Inflammatory macrophage treated with lipopolysaccharide for 4 hours (primary cell): Measurements from ENCODE around the gene ACSS1.
A peak's percentile ranks its signal among the peaks of the same experiment; 100 is the strongest.
"Not testable (repeated sequence)": the region's sequence is repeated elsewhere in the genome, so short reads cannot be mapped to it uniquely, and the experiment has no call there.

Experiments used
- DNase-seq: peaks from one replicate; pipeline ENCODE4 v3.0.0-alpha.2; 2020

ACSS1 gene

DNA sequence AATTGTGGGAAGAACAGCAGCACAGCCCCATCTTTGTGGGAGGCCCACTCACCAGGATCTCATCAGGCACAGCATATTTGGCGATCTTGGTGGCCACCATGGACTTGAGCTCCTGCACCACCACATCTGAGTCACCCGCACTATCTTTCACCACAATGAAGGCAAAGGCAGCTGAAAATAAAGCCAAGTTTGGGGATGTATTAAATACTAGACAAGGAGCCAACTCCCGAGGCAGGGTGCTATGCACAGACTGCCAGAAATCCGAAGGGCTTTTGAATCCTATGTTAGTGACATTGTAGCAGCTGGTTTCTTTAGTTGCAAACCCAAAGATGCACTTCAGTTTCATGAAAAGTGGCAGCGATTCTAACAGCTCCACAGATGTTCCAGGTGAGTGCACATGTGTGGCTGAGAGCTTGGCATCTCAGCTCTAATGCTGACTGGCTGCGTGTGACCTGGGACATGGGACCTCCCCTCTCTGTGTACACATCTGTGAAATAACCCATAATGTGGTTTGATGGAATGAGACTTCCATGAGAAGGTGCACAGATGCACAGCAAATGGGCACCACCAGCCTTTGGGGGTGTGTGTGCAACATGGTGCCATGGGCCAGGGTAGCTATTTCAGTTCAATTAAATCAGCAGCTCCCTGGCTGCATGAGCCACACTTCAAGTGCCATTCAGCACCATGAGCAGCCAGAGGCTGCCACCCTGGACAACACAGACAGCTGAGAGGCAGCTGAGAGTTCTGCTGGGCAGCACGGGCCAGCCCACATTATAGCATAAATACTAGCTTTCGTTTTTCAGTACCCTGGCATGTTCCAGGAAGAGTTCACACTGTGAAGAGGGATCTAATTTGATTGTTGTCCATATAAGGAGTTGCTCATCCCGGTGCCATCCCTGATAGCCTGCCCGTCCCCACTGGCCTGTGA is 48.5 kb downstream of the ACSS1 start:
- DNase-seq = no peak

DNA sequence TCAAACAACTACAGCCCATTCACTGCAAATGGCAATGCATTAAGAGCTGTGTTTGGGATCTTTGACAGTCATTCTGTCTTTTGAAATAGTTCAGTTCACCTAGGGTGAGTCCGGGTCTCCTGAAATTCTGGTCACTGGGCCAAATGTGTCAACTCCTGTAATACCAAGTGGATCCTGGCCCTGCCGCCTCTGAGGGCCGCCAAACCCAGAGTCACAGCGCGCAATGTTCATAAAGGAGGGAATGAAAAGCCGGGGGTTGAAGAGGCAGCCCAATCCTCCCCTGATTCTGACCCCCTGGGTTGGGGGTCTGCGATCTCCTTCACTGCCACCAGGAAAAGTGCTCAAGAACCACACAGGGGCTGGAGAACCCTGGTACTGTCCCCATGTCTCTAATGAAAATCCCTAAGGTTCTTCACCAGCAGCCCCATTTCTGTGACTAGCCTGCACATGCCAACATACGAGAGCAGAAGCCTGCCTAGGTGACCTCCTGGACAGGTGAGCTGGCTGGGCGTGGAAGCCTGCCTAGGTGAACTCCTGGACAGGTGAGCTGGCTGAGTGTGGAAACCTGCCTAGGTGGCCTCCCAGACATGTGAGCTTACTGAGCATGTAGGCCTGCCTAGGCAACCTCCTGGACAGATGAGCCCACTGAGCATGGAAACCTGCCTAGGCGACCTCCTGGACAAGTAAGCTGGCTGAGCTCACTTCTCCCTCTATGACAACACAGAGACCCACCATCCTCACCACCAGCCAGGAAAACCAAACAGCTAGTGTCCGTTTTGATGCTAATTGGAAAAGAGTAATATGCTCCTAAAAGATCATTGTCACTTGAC is 49.3 kb downstream of the ACSS1 start:
- no peak for DNase-seq

DNA sequence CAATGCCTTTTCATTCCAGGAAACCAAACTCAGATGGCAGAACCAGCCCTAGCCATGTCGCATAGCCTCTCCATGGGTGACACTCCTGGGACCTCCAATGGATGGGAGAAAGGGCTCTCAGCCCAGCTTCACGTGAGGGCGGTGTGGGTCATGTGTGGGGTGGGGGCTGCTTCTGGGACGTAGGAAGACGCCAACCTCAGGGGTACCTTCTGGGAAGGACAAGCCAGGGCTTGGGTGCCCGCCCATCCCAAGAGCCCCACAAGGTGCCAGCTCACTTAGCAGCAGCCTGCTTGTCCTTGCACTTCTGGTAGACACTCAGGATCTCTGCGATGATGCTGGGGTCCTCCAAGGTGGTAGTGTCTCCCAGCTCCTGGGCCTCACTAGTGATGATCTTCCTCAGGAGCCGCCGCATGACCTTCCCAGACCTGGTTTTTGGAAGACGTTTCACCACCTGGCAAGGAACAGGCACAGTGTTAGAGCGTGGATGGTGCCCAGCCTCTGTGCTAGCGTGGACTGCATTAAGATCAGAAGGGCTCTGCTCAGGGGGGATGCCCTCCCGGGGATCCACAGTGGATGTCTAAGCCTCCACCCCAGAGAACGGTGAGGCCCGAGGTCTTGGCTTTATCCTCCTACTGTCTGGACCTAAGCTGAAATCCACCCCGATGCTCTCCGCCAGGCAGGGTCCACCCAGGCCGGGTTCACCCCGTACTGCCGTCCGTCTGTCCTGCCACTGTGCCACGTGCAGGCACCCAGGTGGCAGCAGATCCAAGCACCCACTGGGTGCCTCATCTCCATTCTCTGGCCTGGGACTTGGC is 50.2 kb downstream of the ACSS1 start:
- no peak for DNase-seq

DNA sequence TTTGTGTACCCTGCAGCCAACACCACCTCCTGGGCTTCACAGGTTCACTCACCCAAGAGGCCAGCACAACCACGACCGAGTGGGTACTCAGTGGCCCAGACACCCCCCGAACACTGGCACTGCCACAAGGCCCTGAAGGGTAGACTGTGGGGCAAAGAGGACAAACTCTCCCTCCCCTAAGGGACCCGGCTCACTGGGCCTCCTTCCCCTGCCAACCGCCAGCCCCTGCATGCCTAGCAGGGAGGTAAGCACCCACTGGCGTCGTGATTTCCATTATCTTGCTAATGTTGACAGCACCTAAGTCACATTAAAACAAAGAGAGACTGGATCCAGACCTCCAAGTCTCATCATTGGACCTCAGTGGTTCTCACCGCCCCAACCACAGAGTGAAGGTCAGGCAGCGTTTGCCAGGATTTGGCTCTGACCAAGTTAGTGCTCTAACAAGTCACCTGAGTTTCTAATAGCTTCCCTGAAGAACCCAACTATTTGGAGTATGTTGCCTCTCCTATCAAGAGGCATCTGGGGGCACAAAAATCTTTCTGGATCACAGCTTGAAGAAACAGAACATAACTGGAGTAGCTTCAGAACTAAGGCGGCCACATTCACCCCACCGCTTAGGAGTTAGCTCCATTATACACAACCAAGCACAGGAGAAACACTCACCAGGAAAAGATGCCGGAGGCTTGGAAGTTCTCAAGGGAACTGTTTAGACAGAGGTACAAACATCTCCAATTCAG is 51.3 kb downstream of the ACSS1 start:
- DNase-seq = no peak

DNA sequence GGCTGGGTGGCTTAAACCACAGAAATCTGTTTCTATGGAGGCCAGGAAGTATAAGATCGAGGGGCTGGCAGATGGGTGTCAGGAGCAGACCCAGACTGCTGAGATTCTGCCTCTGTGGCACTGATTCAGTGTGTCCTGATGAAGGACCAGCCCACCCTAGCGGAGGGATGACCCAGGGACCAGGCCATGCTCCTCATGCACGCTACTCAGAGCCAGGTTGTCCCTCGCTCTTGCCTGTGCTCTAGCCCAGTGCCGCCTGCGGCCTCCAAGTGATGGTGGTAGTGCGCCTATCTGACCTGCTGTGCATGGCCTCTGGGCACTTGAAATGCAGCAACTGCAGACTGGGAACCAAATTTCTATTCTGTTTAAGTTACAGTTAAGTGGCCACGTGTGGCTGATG is 52.3 kb downstream of the ACSS1 start:
- no peak for DNase-seq

DNA sequence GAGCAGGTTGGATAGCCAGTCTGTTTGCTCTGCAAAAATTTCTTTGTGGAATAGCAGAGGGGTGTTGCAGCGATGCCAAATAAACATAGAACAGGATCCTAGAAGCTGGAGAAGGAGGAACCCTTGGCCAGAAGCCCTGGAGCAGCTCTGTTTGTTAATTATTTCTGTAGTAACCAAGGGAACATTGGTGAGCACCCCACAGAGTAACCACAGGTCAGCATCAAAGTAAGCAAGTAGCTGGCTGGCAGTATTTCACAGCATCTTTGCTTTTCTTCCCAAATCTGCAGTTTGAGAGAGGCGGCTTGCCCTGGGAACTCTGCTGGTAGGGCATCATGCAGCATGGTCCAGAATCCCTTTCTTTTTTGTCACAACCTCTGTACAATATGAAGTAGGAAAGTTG is 52.7 kb downstream of the ACSS1 start:
- DNase-seq = no peak

DNA sequence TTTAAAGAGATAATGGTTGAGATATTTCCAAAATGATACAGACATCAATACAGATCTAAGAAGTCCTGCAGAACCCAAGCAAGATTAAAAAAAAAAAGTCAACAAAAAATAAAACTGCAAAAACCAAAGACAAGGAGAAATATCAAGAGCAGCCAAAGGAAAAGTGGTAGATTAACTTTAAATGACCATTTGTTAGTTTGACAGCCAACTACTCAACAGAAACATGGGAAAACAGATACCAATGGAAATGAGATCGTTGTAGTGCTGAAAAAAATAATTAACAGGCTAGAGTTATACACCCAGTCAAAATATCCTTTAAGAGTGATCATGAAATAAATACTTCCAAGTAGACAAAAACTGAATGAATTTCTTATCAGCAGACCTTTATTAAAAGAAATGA is 54.9 kb downstream of the ACSS1 start:
- no peak for DNase-seq

DNA sequence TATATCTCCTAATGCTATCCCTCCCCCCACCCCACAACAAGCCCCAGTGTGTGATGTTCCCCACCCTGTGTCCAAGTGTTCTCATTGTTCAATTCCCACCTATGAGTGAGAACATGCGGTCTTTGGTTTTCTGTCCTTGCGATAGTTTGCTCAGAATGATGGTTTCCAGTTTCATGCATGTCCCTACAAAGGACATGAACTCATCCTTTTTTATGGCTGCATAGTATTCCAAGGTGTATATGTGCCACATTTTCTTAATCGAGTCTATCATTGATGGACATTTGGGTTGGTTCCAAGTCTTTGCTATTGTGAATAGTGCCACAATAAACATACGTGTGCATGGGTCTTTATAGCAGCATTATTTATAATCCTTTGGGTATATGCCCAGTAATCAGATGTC is 56.6 kb downstream of the ACSS1 start:
- DNase-seq = not testable (repeated sequence)

DNA sequence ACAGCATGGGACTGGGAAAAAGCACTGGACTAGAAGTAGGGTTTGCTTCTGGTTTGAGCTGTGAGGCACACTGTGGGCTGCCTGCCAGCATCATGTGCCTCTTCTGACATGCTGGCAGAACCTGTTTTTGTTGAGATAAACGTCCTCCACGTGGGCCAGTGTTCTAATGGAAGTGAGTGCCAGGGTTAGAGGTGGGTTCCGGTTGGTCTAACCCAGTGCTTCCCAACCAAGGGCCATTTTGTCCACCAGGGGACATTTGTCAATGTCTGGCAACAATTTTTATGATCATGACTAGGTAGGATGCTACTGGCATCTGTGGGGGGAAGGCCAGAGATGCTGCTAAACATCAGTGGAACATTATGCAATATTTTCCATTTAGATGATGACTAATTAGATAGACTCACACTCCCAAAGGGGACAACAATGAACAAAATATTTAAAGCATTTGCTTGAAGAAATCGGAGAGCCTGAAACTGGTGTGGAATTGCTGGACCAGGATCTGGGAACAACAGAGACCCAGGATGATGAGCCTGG is 57.6 kb downstream of the ACSS1 start:
- DNase-seq = no peak

DNA sequence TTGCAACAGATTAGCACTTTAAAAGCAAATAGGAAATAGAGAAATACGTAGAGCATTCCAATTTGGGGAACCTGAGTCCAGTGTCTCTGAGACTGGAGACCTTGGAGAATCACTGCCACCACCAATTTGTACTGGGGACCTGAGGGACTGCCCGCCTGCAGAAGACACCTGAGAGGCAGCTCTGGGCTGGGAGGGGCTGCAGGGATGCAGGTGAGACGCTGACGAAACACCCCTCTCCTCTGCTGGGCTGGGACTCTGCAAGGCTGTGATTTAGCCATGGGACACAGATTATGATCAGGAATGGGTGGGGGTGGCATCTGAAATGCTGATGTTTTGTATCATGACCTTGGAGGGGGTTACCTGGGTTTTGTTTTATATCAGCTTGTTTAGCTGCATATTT is 58.4 kb downstream of the ACSS1 start:
- DNase-seq = no peak

DNA sequence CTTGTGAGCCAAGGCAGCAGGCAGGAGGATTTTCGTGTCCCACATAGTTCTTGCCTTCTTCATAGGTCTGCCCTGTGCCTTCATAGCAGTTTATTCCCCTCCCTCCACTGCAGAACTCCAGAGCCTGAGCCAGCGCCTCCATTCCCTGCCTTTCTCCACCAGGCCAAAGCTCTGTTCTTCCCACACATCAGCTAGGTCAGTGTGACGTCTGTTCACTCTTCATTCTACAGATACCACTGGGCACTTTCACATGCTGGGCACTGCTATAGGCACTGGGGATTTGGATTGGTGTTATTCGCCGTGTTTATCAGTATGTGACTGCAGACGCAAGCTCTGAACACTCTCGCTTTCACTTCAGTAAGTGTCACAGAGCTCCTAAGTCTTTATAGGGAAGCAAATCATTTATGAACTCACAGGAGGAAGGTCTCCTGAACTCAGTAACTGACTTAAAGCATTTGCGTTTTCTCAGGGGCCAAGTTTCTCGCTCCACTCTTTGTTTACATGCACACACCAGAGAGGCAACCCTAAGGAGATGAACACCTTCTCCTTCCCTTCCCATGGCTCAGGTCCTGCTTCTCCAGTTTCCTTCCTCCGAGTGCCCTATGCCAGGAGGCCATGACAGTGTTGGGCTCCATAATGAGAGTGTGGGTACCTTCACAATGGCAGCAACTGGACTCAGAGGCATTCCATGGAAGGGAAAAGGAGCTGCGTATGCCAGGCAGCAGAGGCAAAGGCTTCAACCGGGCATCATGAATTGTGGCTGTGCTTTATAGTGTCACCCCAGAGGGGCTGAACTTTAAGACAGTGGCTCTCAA is 59.1 kb downstream of the ACSS1 start:
- DNase-seq = no peak

DNA sequence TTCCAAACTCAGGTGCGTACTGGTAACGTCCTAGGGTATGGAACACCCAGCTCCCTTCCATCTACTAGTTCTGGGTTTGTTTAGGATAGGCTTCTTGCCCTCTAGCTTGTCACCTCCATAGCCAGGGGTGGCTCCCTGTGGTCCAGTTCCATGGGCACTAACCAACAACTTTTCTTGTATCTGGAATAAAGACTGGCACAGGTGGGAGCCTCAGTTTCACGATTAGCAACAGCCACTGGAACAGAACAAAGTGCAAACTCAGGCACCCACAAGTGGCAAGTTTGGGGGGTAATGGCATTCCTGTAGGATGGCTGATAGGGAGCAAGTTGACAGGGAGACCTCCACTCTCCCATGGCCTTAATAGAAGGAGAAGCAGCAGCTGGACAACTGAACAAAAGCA is 59.8 kb downstream of the ACSS1 start:
- no peak for DNase-seq

DNA sequence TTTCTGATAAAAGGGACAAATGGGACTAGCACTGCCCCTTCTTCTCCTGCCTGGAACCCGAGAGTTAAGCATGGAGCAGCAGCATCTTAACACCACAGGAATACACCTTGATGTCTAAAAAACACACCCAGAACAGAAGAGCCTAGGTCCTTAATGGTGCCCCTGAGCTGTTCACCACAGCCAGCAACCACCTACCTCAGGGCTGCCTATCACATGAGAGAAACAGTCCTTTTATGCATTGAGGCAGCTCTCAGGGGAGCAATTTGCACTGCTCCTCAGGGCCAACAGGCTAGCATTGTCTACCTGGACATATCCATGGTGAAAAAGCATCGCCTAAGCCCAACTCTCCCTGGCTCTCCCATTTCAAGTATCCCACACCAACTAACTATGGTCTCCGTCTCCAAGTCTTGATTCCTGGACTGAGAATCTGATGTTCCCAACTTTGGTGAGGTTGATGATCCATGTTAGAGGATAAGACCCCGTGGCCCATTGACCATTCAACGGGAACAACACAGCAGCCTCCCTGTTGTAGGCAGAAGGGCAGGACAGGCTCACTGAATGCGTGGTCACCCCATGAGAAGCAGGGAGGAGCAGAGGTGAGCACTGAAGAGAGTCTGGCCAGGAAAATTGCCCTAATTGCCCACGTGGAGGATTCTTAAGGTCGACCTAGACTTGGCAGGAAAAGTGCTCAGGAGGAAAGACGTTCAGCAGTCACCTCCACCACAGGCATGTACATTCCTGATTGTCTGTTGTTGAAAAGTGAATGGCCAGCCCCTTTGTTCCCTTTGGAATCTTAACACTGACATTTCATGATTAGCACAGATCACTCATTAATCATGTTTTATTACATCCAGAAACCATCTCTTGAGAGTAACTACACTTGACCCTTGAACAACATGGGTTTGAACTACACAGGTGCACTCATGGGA is 61.2 kb downstream of the ACSS1 start:
- no peak for DNase-seq

DNA sequence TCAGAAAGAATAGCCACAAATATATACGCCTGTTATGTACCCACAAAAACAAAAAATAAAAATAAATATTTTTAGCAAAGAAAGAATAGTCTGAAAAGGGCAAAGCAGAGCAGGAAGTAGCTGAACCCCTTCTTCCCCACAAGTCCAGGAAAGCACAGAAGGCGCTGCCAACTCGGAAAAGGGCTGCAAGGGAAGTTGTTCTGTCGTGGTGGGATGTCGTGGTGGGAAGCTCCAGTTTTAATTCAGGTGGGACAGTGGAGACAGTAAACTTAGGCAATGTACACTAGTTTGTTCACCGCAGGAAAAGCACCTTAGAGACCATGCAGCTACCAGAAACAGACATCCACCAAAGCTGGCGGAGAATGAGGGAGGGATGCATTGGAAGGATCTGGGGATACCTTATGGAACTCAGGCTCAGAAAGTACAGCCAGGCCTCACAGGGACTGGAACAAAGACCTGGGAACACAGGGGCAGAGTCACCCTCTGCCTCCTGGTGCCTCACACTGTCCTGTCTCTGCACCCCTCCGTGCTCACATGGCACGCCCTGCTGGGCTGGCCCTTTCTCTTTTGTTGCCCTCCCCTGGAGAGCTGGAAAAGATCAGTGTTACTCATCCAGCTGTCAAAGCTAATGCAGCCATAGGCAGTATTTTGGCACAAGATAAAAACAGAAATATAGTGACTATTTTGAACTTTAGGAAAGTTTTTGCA is 62.0 kb downstream of the ACSS1 start:
- DNase-seq = no peak

DNA sequence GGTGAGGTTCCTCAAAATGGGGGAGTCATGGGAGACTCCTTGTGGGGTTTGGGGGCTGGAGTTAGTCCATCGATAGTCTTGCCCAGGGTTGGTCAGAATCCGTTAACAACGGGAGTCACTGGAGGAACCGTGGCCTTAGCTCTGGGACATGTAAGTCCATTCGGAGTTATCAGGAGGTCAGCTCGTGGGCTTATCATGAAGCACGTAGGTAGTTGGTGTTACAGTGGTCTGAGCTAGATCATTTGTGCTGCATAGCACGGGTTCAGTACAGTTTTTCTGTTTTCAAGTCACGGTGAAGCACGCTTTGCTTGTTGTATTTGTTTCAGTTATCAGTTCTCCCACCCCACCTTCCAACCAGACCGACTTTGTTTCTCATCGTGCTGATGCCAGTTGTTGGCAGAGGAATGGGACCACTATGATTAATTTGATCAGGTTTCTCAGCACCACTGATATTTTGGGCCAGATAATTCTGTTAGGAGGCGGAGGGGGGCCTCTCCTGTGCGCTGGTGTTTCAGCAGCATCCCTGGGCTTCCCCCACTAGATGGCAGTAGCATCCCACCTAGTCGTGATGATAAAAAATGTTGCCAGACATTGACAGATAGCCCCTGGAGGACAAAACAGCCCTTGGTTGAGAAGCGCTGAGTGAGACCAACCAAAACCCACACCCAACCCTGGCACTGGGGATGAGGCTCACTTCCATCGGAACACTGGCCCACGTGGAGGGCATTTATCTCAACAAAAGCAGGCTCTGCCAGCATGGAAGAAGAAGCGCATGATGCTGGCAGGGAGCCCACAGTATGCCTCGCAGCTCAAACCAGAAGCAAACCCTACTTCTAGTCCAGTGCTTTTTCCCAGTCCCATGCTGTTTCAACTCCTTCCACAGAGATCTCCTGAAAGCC is 63.2 kb downstream of the ACSS1 start:
- DNase-seq = peak; percentile 65

DNA sequence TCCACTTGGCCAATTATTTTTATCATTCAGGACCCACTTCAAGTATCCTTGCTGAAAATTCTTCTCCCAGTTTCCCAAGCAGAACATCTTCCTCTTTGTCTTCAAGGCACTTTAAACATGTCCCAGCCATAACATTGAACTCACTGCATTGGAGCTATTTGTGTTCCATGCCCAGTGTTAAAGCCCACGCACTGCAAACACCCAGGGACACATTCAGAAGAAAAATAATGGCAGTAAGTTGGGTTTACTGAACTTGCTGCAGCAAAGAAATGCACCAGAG is 63.8 kb downstream of the ACSS1 start:
- no peak for DNase-seq

DNA sequence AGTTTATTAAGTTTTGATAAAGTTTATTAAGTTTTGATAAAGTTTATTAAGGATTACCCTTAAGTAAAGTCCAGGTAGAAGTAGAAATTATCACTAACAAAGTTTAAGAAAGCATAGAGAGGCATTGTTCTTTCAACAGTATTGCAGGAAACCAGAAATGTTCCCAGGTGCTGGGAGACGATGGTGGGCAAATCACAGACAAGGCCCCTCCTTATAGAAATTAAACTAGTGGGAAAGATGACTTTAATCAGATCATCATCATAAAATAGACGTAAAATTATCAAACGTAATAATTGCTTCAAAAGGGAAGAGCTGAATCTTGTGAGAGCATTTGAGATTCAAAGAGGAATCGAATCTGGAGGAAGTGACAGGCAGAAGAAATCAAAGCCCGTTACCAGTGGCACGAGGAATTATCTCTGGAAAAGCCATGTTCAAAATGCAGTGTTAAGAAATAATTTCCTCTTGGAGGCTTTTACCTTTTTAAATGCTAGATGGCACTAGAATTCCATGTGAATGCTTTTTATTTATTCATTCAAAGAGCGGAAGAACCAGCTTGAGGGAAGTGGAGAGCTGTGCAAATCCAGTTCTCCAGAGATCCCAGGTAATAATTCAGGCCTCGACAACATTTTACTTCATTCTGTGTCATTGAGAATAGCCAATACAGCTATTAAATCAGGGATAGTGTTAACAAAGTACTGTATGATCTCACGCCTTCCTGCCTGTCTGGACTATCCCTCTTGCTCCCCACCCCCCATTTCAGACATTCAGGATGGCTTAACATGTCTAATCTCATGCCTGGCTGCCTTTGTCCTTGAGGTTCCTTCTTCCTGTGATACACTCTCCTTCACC is 64.4 kb downstream of the ACSS1 start:
- peak; percentile 33 for DNase-seq
